ENCODE measurements around the gene ZBTB18.

- TF ChIP-seq CTCF (IDR thresholded peaks at IDR 0.05), result no peak
- no peak for TF ChIP-seq POLR2A (IDR thresholded peaks at IDR 0.05)
Measured at GRCh38 chr1:244106176-244106575, 55.1 kb downstream of the ZBTB18 start.

Data from sigmoid colon (tissue), 3 donors.